Fibroblast of skin of scalp (primary cell): ENCODE data around the gene CLNK.

ENCODE experiments used
- DNase-seq: peaks from one replicate; pipeline ENCODE4 v3.0.0-alpha.2; 2013

Gene CLNK

GRCh38 chr4:10454726-10455125 lies 229.8 kb downstream of the CLNK start:
- DNase-seq = no peak

- DNase-seq = no peak
These were observed 230.4 kb downstream of the CLNK start for GRCh38 chr4:10454121-10454520.

GRCh38 chr4:10448991-10449390 lies 235.6 kb downstream of the CLNK start:
- no peak for DNase-seq

GRCh38 chr4:10442976-10443375 lies 241.6 kb downstream of the CLNK start:
- DNase-seq = no peak

GRCh38 chr4:10441512-10441911 lies 243.1 kb downstream of the CLNK start:
- DNase-seq = no peak

- DNase-seq = no peak
These were observed 245.6 kb downstream of the CLNK start for GRCh38 chr4:10438924-10439323.

- no peak for DNase-seq
These were observed 246.8 kb downstream of the CLNK start for GRCh38 chr4:10437735-10438134.
